COR-L47 (cell line): ENCODE data around the gene OBP2A.

Experiments
- DNase-seq: peaks from one replicate; lab custom pipeline; 2025; lab: John Stamatoyannopoulos, UW

Gene OBP2A

DNA sequence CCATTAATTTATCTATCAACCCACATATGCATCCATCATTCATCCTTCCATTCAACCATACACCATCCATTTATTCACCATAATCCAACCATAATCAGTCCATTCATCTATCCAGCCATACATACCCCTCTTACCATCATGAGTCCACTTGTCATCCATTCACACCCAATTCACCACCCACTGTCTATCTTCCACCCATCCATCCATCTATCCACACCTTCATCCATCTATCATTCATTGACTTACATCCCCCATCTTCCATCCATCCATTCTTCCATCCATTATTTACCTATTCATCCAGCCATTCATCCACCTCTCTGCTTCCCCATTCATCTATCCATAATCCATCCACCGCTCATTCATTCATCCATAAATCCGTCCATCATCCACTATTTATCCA, 33.4 kb downstream of the OBP2A start:
- no peak for DNase-seq

DNA sequence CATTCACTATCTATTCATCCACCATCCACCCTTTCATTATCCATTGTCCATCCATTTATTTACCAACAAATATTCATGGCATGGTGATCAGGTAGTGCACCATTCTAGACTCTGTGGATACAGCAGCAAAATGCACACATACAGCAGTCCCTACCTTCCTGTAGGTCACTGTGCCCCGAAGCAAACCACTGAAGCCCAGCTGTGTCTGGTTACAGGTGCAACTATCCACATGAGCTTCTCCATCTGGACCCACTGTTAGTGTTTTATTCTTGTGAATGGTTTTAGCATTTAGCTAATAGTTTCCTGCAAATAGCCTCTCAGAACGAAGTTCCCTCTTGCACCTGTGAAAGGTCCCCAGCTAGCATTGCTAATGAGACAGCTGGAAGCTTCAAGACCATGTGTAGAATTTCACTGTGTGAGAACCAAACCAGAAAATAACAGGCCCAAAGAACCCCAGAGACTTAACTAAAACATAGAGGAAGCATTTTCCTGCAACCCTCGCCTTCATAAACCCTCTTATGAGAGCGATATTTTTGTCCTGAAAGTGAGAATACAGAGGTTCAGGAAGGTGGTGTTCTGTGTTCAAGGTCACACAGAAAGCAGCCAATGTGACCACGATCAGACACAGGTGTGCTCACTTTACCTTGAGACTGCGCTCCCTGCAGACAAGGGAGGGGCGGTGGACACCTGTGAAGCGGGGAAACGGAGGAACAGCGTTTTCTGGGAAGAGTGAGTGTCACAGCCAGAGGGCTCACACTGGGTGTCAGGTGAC, 34.1 kb downstream of the OBP2A start:
- no peak for DNase-seq

DNA sequence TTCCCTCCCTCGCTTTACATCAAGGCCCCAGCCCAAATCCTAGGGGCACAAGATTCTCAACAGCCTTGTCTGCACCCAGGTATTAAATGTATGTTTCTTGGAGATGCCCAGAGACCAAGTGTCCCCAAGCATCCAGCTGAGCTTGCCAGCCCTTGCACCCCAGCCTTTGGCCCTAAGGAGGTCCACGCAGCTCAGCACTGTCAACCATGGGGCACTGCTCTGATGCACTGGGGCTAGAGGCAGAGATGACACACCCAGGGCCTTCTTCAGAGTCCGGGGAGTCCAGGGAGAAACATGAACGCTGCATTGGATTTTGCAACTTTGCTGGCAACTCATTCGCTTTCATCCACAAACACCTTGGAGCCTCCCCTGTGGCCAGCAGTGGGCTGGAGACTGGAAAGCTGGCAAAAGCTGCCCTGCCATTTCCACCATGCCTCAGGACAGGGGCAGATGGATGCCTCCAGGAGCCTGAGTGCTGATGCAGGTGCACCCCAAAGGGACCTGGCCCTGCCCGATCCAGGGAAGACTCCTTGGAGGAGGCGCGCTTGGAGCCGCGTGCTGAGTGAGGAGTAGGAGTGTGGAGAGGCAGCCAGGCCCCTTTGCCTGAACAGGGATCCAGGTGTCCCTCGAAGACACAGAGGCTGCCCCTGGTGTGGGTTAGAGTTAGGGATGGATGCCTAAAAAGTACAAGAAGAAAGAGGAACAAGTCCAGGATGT, 34.9 kb downstream of the OBP2A start:
- no peak for DNase-seq

GRCh38 chr9:135581636-135582426, 35.9 kb downstream of the OBP2A start:
- no peak for DNase-seq

GRCh38 chr9:135582541-135582940, 36.6 kb downstream of the OBP2A start:
- no peak for DNase-seq

DNA sequence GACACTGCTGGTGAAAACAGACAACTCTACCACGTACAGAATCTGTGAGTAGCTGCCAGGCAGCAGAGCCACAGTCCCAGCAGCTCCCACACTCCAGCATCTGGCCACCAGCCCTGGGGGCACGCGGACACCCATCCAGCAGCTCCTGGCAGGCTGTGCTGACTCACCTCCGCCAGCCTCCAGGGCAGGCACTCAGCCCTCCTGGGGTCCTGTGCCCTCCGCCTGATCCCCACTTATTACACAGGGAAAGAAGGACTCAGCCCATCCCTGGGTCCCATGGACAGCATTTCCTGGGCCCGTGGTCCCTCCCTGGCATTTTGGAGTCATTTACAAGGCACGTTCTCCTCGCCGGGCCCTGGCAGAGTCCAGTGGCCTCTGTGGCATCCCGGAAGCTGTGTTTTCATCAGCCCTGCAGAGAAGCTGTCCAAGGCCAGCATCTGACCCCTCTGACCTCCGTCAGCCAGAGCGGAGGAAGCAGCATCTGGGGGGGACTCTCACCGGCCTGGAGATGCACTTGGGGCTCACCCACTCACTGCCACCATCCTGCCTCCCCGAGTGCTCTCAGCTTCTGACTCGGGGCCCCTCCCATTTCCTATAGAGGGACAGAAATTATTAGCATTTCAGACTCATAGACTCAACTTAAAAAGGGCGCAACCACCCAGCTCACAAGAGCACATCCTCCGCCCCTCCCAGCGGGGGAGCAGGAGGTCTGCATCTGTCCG, 37.2 kb downstream of the OBP2A start:
- no peak for DNase-seq

DNA sequence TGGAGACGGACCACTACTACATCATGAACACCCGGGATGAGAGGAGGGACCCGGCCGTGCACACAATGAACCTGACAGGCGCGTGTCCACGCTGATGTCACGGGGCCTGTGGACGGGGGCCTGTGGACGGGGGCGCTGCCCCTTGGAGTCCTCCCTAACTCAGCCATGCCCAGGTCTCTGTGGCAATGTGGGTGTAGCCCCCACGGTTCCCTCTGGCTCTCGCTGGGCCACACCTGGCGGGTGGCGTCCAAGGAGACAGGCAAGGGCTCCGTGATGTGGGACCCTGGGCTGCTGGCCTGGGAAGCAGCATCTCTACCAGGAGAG, 37.7 kb downstream of the OBP2A start:
- no peak for DNase-seq

DNA sequence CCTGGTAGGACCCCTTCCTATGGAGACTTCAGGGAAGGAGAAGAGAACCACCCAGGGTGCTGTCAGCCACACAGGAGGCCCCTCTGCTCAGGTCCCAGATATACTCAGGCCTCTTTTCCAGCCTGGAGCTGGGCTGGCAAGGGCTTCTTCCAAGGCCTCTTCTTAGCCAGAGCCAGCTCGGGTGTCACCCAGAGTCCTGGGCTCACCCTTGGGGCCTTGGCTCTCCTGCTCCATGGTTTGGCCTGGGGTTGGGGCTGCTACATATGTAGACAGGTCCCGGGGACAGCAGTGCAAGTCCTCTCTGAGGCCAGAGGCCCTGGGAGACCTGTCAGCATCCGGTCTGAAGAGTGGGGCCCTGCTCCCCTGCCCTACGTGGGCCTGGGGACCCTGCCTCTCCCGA, 38.4 kb downstream of the OBP2A start:
- no peak for DNase-seq

DNA sequence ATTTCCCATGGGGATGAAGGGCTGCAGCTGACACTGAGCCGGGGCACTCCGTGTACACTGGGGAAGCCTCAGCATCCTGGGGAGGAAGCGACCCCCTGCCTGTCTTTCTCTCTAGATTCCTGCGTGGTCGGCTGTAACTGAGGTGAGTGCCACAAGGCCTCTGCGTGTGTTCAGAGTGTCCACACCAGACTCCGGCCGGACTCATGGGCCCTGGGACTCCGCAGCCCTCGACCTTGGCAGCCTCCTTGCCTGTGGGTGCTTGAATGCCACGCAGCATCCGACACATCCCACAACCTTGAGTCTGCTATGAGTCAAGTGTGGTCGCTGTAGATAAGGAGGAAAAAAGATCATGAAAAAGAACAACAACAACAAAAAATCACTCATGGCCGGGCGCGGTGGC, 39.0 kb downstream of the OBP2A start:
- no peak for DNase-seq

DNA sequence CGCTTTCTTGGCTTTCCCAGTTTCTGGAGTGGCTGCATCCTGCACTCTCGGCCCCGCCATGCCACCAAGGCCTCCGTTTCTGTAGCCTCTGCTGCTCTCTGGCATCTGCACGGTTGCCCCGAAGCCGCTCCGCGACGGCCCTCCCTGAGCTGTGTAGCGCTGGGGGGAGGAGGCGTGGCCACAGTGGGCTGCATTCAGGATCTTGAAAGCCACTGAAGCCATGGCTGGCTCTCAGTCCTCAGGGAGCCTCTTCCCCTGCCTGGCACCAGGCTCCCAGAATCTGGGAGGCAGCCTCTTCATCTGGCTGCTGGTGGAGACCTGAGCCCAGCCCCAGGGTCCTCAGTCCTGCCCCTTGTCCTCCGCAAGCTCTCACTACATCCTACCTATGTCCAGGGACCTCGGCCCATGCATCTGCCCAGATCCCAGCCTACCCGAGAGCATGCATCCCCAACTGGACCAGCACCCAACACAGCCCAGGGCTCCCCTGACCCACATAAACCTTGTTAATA, 40.7 kb downstream of the OBP2A start:
- no peak for DNase-seq

GRCh38 chr9:135587658-135588057, 41.7 kb downstream of the OBP2A start:
- DNase-seq: no peak

GRCh38 chr9:135588371-135588770, 42.4 kb downstream of the OBP2A start:
- no peak for DNase-seq

DNA sequence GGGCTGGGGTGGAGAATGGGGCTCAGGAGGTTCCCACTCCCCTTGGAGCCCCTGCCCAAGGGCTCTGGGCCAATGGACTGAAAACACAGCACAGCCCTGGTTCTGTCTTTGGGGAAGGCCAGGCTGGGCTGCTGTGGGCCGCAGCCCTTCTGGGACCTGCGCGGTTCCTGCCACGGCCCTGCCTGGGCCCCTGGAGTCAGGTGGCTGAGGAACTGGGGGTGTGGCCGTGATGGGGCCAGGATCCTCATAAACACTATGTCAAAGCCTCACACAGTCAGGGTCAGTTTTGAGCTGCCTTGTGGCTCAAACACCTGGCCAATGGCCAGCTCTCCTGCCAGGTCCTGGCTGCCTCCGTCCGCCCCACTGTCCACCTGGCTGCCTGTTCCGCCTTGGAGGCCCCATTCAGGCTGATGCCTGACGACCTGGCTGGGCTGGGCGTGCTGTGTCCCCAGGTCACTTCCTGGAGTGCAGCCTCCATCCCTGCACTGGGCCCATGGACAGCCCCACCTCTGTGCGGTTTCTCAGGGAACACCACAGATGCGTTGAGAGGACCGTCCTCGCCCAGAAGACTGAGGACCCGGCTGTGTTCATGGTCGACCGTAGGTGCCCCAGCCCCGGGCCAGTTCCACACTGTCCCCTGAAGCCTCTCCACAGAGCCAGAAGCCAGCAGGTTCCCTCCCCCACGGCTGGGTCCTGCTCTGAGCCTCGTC, 43.1 kb downstream of the OBP2A start:
- no peak for DNase-seq

GRCh38 chr9:135589596-135590485, 43.9 kb downstream of the OBP2A start:
- DNase-seq: no peak

DNA sequence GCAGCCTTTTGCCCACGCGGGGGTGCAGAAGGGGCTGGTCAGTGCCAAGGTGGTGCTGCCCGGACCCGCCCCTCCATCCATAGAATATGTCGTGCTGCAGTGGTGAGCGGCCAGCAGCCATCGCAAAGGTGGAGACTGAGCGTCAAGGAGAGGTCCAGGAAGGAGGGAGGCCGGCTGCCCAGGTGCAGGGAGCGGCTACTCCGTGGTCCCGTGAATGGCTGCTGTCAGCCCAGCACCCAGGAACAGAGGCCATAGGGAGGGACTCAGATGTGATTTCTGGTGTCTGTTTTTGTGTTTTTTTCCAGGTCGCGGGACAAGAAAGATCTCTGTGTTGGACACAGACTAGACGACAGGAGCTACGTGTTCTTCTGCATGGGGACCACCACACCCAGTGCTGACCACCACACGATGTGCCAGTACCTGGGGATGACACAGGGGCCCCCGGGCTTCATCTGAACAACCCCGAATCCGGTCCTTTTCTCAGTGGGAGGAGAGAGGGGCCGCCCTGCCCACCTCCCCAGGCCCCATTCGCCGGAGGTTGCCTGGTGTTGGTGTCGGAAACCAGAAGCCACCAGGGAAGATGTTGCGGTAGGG, 44.7 kb downstream of the OBP2A start:
- DNase-seq: no peak

DNA sequence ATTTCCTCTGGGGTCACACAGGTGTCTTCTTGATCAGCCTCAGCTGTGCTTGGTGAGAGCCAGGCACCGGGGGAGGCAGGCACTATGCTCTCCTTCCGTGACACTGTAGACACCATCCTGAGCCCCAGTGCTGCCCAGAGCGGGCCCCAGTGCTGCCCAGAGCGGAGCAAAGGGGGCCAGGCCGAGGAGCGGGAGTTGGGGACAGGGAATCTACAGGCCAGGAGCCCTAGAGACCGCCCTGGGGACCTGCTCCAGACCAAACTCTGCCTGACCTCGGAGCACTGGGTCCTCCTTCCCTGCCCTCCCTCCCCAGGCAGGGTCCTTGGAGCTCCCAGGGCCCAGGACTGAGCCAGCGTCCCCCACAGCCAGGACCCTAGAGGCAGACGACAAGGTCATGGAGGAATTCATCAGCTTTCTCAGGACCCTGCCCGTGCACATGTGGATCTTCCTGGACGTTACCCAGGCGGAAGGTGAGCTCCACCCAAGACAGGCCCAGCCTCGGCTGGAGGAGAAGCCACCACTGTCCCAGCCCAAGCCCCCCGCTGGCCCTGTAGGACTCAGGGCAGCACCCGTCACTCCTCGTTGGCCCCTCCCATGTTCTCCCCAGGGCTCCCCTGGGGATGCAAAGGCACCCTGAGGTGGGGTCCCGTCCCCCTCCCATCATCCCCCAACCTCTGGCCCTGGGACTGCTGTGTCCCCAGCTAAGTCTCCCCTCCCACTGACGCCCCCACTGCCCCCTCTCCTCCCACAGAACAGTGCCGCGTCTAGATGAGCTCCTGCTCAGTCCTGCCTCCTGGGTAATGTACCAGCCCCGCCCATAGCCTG, 45.8 kb downstream of the OBP2A start:
- no peak for DNase-seq

- DNase-seq: no peak
Observed at GRCh38 chr9:135592331-135592590, 46.3 kb downstream of the OBP2A start.

DNA sequence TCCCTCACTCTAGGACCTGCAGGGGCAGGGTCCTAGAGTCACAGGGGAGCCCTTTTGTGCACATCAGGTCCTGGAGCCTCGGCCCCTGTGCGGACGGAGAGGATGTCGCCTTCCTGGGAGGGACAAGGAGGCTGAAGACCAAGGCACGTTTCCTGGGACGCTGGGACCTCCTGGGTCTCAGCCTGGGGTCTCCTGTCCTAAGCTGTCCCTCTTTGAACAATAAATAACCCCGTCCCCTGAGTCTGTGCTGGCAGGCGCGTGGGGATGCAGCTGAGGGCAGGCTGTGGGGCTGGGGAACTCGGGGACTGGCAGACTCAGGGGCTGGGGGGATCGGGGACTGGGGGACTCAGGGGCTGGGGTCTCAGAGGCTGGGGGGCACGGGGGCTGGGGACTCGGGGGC, 46.7 kb downstream of the OBP2A start:
- DNase-seq: no peak

- no peak for DNase-seq
Observed at GRCh38 chr9:135596211-135596610, 50.3 kb downstream of the OBP2A start.
